ENCODE measurements around the gene MYO1F. TPM values are rescaled to one million over a fixed set of nuclear protein-coding genes. Genes with fewer than 3 reads are reported as not detected.

MYO1F gene
- total RNA-seq, 1 donor from 2014 or later: 0.55 TPM

DNA sequence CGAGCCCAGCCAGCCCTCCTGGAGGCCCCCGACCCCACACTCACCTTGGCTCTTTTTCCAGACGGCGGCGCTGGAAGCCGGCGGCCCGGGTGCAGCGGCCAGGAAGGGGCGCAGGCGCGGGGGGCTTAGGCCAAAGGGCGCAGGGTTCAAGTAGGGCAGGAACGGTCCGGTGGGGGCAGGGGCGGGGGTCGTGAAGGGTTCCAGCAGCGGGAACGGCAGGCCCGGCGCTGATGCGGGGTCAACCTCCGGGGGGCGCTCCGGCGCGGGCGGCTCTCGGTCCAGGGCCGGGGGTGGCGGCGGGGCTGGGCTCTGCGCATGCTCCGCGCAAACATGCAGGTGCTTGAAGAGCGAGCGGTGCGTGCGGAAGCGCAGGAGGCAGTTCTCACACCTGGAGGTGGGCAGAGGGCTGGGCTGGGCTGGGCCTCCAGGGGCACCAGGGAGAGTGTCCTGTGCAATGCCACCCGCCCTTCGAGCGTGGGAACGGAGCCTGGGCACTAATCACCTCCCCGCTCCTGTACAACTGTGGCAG lies 65.6 kb downstream of the MYO1F start:
- no peak overlapping the region for H3K27ac Mint-ChIP-seq

GRCh38 chr19:8510589-8511115 lies 66.6 kb downstream of the MYO1F start:
- no peak for TF ChIP-seq CTCF (IDR thresholded peaks at IDR 0.05; ENCODE audit: unreplicated experiment)
- no peak overlapping the region for H3K27ac Mint-ChIP-seq
- peaks cover 3% of the 10 kb centered on the region for H3K27me3 Mint-ChIP-seq
- no peaks in the 10 kb centered on the region for H3K9me3 Mint-ChIP-seq (ENCODE audit: low read depth)
- peaks cover 4% of the 10 kb centered on the region for H3K36me3 Mint-ChIP-seq (ENCODE audit: insufficient read depth)
- peaks cover 9% of the 10 kb centered on the region for H3K4me1 Mint-ChIP-seq (ENCODE audit: low read depth)
- H3K4me3 Mint-ChIP-seq (ENCODE audit: low read depth): no peak overlapping the region
- DNase-seq (ENCODE audit: low spot score, unreplicated experiment): no peak

More for the DNA sequence above, 65.6 kb downstream of the MYO1F start:
- peaks cover 5% of the 10 kb centered on the region for H3K4me1 Mint-ChIP-seq (ENCODE audit: low read depth)
- peaks cover 4% of the 10 kb centered on the region for H3K36me3 Mint-ChIP-seq (ENCODE audit: insufficient read depth)
- no peak overlapping the region for H3K4me3 Mint-ChIP-seq (ENCODE audit: low read depth)
- H3K27me3 Mint-ChIP-seq: peaks cover 3% of the 10 kb centered on the region
- no peak for DNase-seq (ENCODE audit: low spot score, unreplicated experiment)
- H3K9me3 Mint-ChIP-seq (ENCODE audit: low read depth): no peaks in the 10 kb centered on the region
- no peak for TF ChIP-seq CTCF (IDR thresholded peaks at IDR 0.05; ENCODE audit: unreplicated experiment)

- no peak for TF ChIP-seq CTCF (IDR thresholded peaks at IDR 0.05; ENCODE audit: unreplicated experiment)
- Mint-ChIP-seq H3K36me3 (ENCODE audit: insufficient read depth) (peaks cover 1% of the 10 kb centered on the region), H3K4me1 (ENCODE audit: low read depth) (peaks cover 7% of the 10 kb centered on the region), H3K27me3 (peaks cover 2% of the 10 kb centered on the region), H3K27ac (peak overlapping the region; percentile 95), H3K4me3 (ENCODE audit: low read depth) (peak overlapping the region; percentile 83), H3K9me3 (ENCODE audit: low read depth) (no peaks in the 10 kb centered on the region)
- DNase-seq (ENCODE audit: low spot score, unreplicated experiment): no peak
These were observed 70.8 kb downstream of the MYO1F start for GRCh38 chr19:8506402-8506957.

GRCh38 chr19:8505680-8506401 lies 71.4 kb downstream of the MYO1F start:
- peak; percentile 87 for TF ChIP-seq CTCF (IDR thresholded peaks at IDR 0.05; ENCODE audit: unreplicated experiment)
- Mint-ChIP-seq H3K9me3 (ENCODE audit: low read depth) (no peaks in the 10 kb centered on the region), H3K27me3 (peaks cover 2% of the 10 kb centered on the region), H3K27ac (peak overlapping the region; percentile 97), H3K36me3 (ENCODE audit: insufficient read depth) (peaks cover 1% of the 10 kb centered on the region), H3K4me3 (ENCODE audit: low read depth) (peak overlapping the region; percentile 83), H3K4me1 (ENCODE audit: low read depth) (peaks cover 7% of the 10 kb centered on the region)
- peak; percentile 93 for DNase-seq (ENCODE audit: low spot score, unreplicated experiment)

- Mint-ChIP-seq H3K9me3 (ENCODE audit: low read depth) (no peaks in the 10 kb centered on the region), H3K27me3 (peaks cover 2% of the 10 kb centered on the region), H3K4me1 (ENCODE audit: low read depth) (peaks cover 7% of the 10 kb centered on the region), H3K27ac (peak overlapping the region; percentile 56), H3K4me3 (ENCODE audit: low read depth) (peak overlapping the region; percentile 58), H3K36me3 (ENCODE audit: insufficient read depth) (peaks cover 1% of the 10 kb centered on the region)
- no peak for DNase-seq (ENCODE audit: low spot score, unreplicated experiment)
- TF ChIP-seq CTCF (IDR thresholded peaks at IDR 0.05; ENCODE audit: unreplicated experiment): no peak
These were observed 72.3 kb downstream of the MYO1F start for GRCh38 chr19:8504919-8505318.
